Activated gamma-delta T cell (primary cell): ENCODE results near the gene OR13F1.
"Not testable (repeated sequence)": the region's sequence is repeated elsewhere in the genome, so short reads cannot be mapped to it uniquely, and the experiment has no call there.

Experiments
- DNase-seq: peaks from one replicate; lab custom pipeline; 2025; lab: John Stamatoyannopoulos, UW
- total RNA-seq, 2 donors: gene quantifications; one replicate each; lab custom pipeline; 2026; lab: John Stamatoyannopoulos, UW

The OR13F1 gene
- 0 reads per million in 2 donors for total RNA-seq

DNA sequence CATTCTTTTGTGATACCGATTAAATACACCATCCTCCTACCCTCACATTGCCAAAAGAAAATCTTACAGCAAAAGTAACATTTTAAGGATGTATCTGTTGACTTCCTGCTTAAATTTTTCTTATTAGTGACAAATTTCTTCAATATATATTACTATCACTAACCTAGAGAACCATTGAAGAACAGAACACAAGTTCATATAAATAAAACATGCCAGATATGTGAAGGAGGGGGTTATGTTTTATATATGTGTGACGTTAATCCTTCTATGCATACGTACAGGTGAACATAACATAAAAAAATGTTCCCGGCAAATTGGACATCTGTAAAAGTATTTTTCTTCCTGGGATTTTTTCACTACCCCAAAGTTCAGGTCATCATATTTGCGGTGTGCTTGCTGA is at the start of gene OR13F1:
Gene OR13F1, plus strand, starts transcription at position 301 of the 400 bp plus-strand sequence. Its CDS starts 0 bp downstream, at position 301.
- no peak for DNase-seq

- no peak for DNase-seq
Measured at GRCh38 chr9:104456831-104457230, 47.2 kb upstream of the OR13F1 start.

DNA sequence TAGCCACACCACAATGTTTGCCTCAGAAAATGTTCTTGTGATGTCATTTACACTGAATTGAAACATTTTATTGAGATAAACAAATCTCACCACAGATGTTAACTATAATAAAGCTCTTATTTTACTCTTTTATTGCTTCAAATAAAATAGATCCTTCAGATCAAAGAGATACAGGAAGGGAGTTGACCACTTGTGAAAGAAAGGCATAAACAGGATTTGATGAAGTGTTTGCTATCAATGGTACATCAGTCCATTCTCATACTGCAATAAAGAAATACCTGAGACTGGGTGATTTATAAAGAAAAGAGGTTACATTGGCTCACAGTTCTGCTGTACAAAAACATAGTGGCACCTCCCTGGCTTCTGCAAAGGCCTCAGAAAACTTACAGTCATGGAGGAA is 40.2 kb upstream of the OR13F1 start:
- DNase-seq, result no peak

DNA sequence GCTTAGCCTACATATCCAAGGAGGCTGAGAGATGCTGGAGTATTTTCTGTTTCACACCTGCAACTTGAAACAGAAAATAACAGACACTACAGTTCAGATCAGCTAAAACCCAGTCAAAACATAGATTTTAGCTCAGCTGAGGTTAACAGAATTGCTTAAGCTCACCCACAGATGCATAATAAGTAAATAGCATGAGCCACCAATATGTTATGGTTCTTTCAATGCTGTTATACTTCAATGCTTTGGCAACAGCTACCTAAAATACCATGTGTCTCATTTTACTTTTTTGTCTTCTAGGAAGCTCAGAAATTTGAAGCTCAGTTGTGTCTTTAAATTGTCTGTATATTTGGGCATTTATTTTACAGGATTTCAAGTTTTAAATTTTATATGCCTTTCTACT is 35.8 kb upstream of the OR13F1 start:
- DNase-seq, result no peak

- no peak for DNase-seq
Measured at GRCh38 chr9:104482921-104483570, 21.0 kb upstream of the OR13F1 start.

- no peak for DNase-seq
Measured at GRCh38 chr9:104485014-104485413, 19.0 kb upstream of the OR13F1 start.

GRCh38 chr9:104494808-104495207 is 9.3 kb upstream of the OR13F1 start:
- DNase-seq, result no peak

GRCh38 chr9:104503440-104503839 is 623 bp upstream of the OR13F1 start:
- DNase-seq, result no peak

- no peak for DNase-seq
Measured at GRCh38 chr9:104506565-104506964, 2.5 kb downstream of the OR13F1 start.

GRCh38 chr9:104514901-104515300 is 10.8 kb downstream of the OR13F1 start:
- DNase-seq, result no peak

DNA sequence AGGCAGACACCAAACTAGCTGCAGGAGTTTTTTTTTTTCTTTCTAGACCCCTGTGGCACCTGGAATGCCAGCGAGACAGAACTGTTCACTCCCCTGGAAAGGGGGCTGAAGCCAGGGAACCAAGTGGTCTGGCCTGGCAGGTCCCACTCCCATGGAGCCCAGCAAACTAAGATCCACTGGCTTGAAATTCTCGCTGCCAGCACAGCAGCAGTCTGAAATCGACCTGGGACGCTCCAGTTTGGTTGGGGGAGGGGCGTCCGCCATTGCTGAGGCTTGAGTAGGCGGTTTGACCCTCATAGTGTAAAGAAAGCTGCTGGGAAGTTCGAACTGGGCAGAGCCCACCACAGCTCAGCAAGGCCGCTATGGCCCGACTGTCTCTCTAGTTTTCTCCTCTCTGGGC is 16.2 kb downstream of the OR13F1 start:
- DNase-seq, result not testable (repeated sequence)

- DNase-seq, result no peak
Measured at GRCh38 chr9:104527109-104527508, 23.0 kb downstream of the OR13F1 start, which contains the start of gene OR13C4. Gene OR13C4 (minus strand): TSS chr9:104527209. CDS start chr9:104527209, 0 bp downstream.

- DNase-seq, result no peak
Measured at GRCh38 chr9:104536756-104537155, 32.7 kb downstream of the OR13F1 start, which contains the start of gene OR13C3. Gene OR13C3 (minus strand): TSS chr9:104536856. CDS start chr9:104536723, 133 bp downstream.

DNA sequence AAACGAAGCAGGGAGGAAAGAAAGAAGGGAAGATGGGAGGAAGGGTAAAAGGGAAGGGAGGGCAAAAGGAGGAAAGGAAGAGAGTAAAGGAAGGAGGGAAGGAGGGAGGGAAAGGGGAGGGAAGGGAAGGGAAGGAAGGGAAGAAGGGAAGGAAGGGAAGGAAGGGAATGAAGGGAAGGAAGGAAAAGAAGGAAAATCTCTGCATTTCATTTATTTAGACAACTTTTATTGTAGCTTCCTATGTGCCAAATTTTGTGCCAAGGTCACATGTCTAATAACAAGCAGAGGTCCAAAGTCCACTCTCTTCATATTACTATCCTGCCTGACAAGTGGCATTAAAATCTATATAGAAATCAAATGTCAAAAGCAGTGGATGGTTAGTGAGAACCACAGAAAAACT is 35.2 kb downstream of the OR13F1 start:
- no peak for DNase-seq

DNA sequence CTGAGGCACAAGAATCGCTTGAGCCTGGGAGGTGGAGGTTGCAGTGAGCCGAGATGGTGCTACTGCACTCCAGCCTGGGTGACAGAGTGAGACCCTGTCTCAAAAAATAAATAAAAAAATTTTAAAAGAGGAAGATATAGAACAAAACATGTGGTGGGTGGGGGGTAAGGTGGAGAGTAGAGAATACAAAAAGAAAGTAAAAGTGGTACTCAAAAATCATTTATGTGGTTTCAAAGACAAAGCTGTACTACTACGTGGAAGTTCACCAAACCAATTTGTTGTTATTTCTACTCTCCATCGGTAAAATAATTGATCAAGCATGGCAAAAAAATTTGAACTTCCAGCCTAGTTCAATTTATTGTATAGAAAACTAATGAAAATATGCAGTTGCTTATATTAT is 40.6 kb downstream of the OR13F1 start:
- no peak for DNase-seq

GRCh38 chr9:104553261-104553660 is 49.2 kb downstream of the OR13F1 start:
- DNase-seq, result no peak
